ENCODE results near the gene NFATC2.
A peak's percentile ranks its signal among the peaks of the same experiment; 100 is the strongest.

- TF ChIP-seq, protein P1, sequence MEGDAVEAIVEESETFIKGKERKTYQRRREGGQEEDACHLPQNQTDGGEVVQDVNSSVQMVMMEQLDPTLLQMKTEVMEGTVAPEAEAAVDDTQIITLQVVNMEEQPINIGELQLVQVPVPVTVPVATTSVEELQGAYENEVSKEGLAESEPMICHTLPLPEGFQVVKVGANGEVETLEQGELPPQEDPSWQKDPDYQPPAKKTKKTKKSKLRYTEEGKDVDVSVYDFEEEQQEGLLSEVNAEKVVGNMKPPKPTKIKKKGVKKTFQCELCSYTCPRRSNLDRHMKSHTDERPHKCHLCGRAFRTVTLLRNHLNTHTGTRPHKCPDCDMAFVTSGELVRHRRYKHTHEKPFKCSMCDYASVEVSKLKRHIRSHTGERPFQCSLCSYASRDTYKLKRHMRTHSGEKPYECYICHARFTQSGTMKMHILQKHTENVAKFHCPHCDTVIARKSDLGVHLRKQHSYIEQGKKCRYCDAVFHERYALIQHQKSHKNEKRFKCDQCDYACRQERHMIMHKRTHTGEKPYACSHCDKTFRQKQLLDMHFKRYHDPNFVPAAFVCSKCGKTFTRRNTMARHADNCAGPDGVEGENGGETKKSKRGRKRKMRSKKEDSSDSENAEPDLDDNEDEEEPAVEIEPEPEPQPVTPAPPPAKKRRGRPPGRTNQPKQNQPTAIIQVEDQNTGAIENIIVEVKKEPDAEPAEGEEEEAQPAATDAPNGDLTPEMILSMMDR (IDR thresholded peaks at IDR 0.05; ENCODE audit: poor library complexity) = peak; percentile 32
- TF ChIP-seq EZH2phosphoT487 (IDR thresholded peaks at IDR 0.05; ENCODE audit: low read depth, severe bottlenecking, unreplicated experiment) = no peak
These were observed 20.0 kb upstream of the NFATC2 start for GRCh38 chr20:51562332-51563173.
